Measurements from ENCODE around the gene FNBP1.

The FNBP1 gene

GRCh38 chr9:129919277-129919676 is 123.7 kb downstream of the FNBP1 start:
- TF ChIP-seq CTCF (IDR thresholded peaks at IDR 0.05; ENCODE audit: low read length, missing control alignments) = no peak
- H3K4me3 ChIP-seq (replicated peaks; ENCODE audit: low read depth, low read length) = no peak overlapping the region
- no peak for DNase-seq (ENCODE audit: low read depth)

DNA sequence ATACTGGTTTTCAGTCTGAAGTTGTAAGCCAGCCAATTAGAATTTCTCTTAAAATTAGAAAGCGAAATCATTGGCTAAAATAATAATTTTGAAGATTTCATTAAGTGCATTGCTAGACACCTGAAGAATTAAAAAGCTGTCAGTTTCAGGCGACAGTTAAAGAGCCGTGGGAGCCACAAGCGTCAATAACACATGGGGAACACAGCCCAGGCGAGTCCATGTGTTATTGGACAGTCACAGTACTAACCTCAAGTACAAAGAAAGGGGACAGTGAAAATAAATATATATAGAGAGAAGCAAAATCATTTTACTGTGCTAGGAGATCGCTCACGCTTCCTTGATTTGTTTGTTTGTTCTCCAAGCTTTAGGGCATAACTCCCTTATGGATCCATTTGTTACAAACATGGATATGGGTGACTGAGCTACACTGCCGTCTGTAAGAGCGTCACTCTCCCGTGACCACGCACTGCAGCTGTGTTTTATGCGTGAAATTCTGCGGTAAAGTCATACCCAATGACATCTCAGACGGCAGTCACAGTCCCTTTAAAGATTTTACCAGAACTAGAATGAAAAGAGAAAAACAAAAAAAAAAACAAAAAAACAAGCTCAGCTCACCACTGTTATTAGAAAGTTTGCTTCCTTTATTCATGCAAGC is 124.6 kb downstream of the FNBP1 start:
- no peak overlapping the region for H3K4me3 ChIP-seq (replicated peaks; ENCODE audit: low read depth, low read length)
- no peak for TF ChIP-seq CTCF (IDR thresholded peaks at IDR 0.05; ENCODE audit: low read length, missing control alignments)
- no peak for DNase-seq (ENCODE audit: low read depth)

DNA sequence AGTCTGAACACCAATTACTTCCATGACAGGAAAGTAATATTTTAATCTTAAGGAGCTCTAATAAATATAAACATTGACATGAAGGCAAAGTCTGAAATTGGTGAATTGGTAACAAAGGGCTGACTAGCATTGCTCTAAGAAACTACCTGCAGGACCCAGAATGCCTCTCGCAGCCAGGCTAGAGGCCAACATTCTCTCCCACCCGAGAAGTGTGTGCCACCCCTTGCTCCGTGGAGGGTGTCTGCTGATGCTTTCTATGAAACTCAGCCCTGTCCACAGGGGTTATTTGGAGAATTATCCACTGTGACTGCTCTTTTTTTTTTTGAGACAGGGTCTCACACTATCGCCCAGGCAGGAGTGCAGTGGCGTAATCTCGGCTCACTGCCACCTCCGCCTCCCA is 126.3 kb downstream of the FNBP1 start:
- TF ChIP-seq CTCF (IDR thresholded peaks at IDR 0.05; ENCODE audit: low read length, missing control alignments) = no peak
- DNase-seq (ENCODE audit: low read depth) = no peak
- H3K4me3 ChIP-seq (replicated peaks; ENCODE audit: low read depth, low read length) = no peak overlapping the region

- TF ChIP-seq CTCF (IDR thresholded peaks at IDR 0.05; ENCODE audit: low read length, missing control alignments) = no peak
- no peak overlapping the region for H3K4me3 ChIP-seq (replicated peaks; ENCODE audit: low read depth, low read length)
- DNase-seq (ENCODE audit: low read depth) = no peak
Measured at GRCh38 chr9:129914051-129914450, 128.9 kb downstream of the FNBP1 start.

GRCh38 chr9:129910628-129911567 is 132.1 kb downstream of the FNBP1 start:
- peak; percentile 99 for DNase-seq (ENCODE audit: low read depth)
- no peak for TF ChIP-seq CTCF (IDR thresholded peaks at IDR 0.05; ENCODE audit: low read length, missing control alignments)
- no peak overlapping the region for H3K4me3 ChIP-seq (replicated peaks; ENCODE audit: low read depth, low read length)

GRCh38 chr9:129909851-129910250 is 133.1 kb downstream of the FNBP1 start:
- H3K4me3 ChIP-seq (replicated peaks; ENCODE audit: low read depth, low read length) = no peak overlapping the region
- no peak for TF ChIP-seq CTCF (IDR thresholded peaks at IDR 0.05; ENCODE audit: low read length, missing control alignments)
- DNase-seq (ENCODE audit: low read depth) = no peak
